IMR-90 (cell line): ENCODE data around the gene ZYG11B. TPM values are rescaled to one million over a fixed set of nuclear protein-coding genes. Genes with fewer than 3 reads are reported as not detected.

Experiments
- ATAC-seq: fragments of 200-7000 bp; cut with Tn5 transposase; 2 replicates; pipeline ENCODE4 v1.9.1; 2020; ENCODE audit warnings: low read depth, mild to moderate bottlenecking, moderate library complexity
- BruUV-seq: library from RNA; stranded (reverse); fragments of 400-500 nt; replicated peaks from 2 replicates; lab custom pipeline; 2021; lab: Mats Ljungman, UMichigan
- CTCF ChIA-PET: fragments of 300-600 bp; formaldehyde crosslinking; extraction: SDS; loops from one replicate; lab custom pipeline; 2021; ENCODE audit warnings: antibody characterized with exemption; lab: Yijun Ruan, JAX
- POLR2A ChIA-PET: fragments of 300-600 bp; sonication (Branson Sonifier 250); formaldehyde crosslinking; loops from one replicate; lab custom pipeline; 2022; ENCODE audit warnings: antibody characterized with exemption; ENCODE audit not compliant: unreplicated experiment; lab: Charles Lee
- DNase-seq: peaks from one replicate; pipeline ENCODE4 v3.0.0; 2013
- H2AFZ ChIP-seq: replicated peaks from 2 replicates; pipeline ENCODE3; 2013; ENCODE audit warnings: low read length, mild to moderate bottlenecking; ENCODE audit not compliant: poor library complexity
- H2AK5ac ChIP-seq: 2 replicates; pipeline ENCODE4 v1.6.1; 2013; ENCODE audit warnings: low read depth, low read length, inconsistent platforms
- H2AK9ac ChIP-seq: replicated peaks from 2 replicates; pipeline ENCODE3; 2013; ENCODE audit warnings: mild to moderate bottlenecking, low read depth, low read length, moderate library complexity; ENCODE audit not compliant: poor library complexity
- H2BK120ac ChIP-seq: 2 replicates; pipeline ENCODE4 v1.6.1; 2013; ENCODE audit warnings: low read depth, low read length, inconsistent platforms
- H2BK15ac ChIP-seq: 3 replicates; pipeline ENCODE4 v1.6.1; 2013; ENCODE audit warnings: low read depth, low read length, inconsistent platforms
- H2BK20ac ChIP-seq: 2 replicates; pipeline ENCODE4 v1.6.1; 2013; ENCODE audit warnings: low read depth, mild to moderate bottlenecking, inconsistent platforms, low read length, moderate library complexity
- H2BK5ac ChIP-seq: 2 replicates; pipeline ENCODE4 v1.6.1; 2013; ENCODE audit warnings: mild to moderate bottlenecking, low read depth, low read length, inconsistent platforms; ENCODE audit not compliant: poor library complexity, severe bottlenecking
- H3K14ac ChIP-seq: replicated peaks from 2 replicates; pipeline ENCODE4 v1.6.1; 2013; ENCODE audit warnings: low read depth, low read length, inconsistent platforms
- H3K18ac ChIP-seq: 2 replicates; pipeline ENCODE4 v1.6.1; 2013; ENCODE audit warnings: low read depth, low read length, control low read depth
- H3K23ac ChIP-seq: 2 replicates; pipeline ENCODE4 v1.6.1; 2013; ENCODE audit warnings: low read depth, low read length, inconsistent platforms
- H3K27ac ChIP-seq: 2 replicates; pipeline ENCODE4 v1.5.1; 2013; ENCODE audit warnings: mild to moderate bottlenecking, control low read depth, low read length; ENCODE audit not compliant: insufficient read depth
- H3K27me3 ChIP-seq: 2 replicates; pipeline ENCODE4 v1.6.1; 2013; ENCODE audit warnings: low read length; ENCODE audit not compliant: control insufficient read depth, insufficient read depth
- H3K36me3 ChIP-seq: 2 replicates; pipeline ENCODE4 v1.6.1; 2013; ENCODE audit warnings: low read length, mixed read lengths; ENCODE audit not compliant: control insufficient read depth, insufficient read depth
- H3K4ac ChIP-seq: 2 replicates; pipeline ENCODE4 v1.6.1; 2013; ENCODE audit warnings: low read depth, low read length, inconsistent platforms
- H3K4me1 ChIP-seq: 2 replicates; pipeline ENCODE4 v1.6.1; 2013; ENCODE audit warnings: low read length, mixed read lengths; ENCODE audit not compliant: control insufficient read depth, insufficient read depth
- H3K4me2 ChIP-seq: 2 replicates; pipeline ENCODE4 v1.6.1; 2013; ENCODE audit warnings: low read depth, mild to moderate bottlenecking, control low read depth, low read length, moderate library complexity
- H3K4me3 ChIP-seq: 2 replicates; pipeline ENCODE4 v1.5.1; 2013; ENCODE audit warnings: low read depth, mild to moderate bottlenecking, control low read depth, low read length, moderate library complexity; ENCODE audit not compliant: insufficient read depth
- H3K56ac ChIP-seq: 2 replicates; pipeline ENCODE4 v1.6.1; 2013; ENCODE audit warnings: low read length, inconsistent platforms; ENCODE audit not compliant: insufficient read depth; ENCODE audit errors: extremely low read depth
- H3K79me1 ChIP-seq, 2 experiments: 2 replicates each; pipeline ENCODE4 v1.6.1; 2013; ENCODE audit warnings: low read length in 2 of 2, inconsistent platforms in 1 of 2, low read depth in 1 of 2
- H3K9ac ChIP-seq: 2 replicates; pipeline ENCODE4 v1.6.1; 2013; ENCODE audit warnings: low read depth, low read length, control low read depth
- H3K9me1 ChIP-seq: 2 replicates; pipeline ENCODE4 v1.6.1; 2013; ENCODE audit warnings: low read length, inconsistent platforms; ENCODE audit not compliant: insufficient read depth
- H3K9me3 ChIP-seq: 2 replicates; pipeline ENCODE4 v1.6.1; 2013; ENCODE audit warnings: low read length; ENCODE audit not compliant: control insufficient read depth, insufficient read depth
- H4K20me1 ChIP-seq: 2 replicates; pipeline ENCODE4 v1.6.1; 2013; ENCODE audit warnings: low read length, inconsistent platforms; ENCODE audit not compliant: insufficient read depth
- H4K5ac ChIP-seq: 2 replicates; pipeline ENCODE4 v1.6.1; 2013; ENCODE audit warnings: mild to moderate bottlenecking, low read depth, low read length, control low read depth
- H4K8ac ChIP-seq, 2 experiments: 2 replicates each; pipeline ENCODE4 v1.6.1; 2013; ENCODE audit warnings: low read depth in 2 of 2, low read length in 2 of 2, control low read depth in 1 of 2, inconsistent platforms in 1 of 2
- H4K91ac ChIP-seq: 2 replicates; pipeline ENCODE4 v1.6.1; 2013; ENCODE audit warnings: low read depth, low read length, inconsistent platforms; ENCODE audit not compliant: insufficient read depth
- BHLHE40 ChIP-seq: fragments of 150-350 bp; IDR thresholded peaks from 2 replicates; pipeline ENCODE4 v1.6.1; 2016; ENCODE audit warnings: mild to moderate bottlenecking, low read depth, low read length
- FOS ChIP-seq: fragments of 150-350 bp; IDR thresholded peaks from 2 replicates; pipeline ENCODE4 v1.6.1; 2016; ENCODE audit warnings: low read depth, low read length
- MAFK ChIP-seq: IDR thresholded peaks from 2 replicates; pipeline ENCODE4 v1.6.1; 2012; ENCODE audit warnings: low read depth, low read length, improper control_type of control experiment
- MAZ ChIP-seq: IDR thresholded peaks from 2 replicates; pipeline ENCODE4 v1.6.1; 2012; ENCODE audit warnings: low read depth, mild to moderate bottlenecking, low read length, improper control_type of control experiment, moderate library complexity, borderline replicate concordance
- MXI1 ChIP-seq: IDR thresholded peaks from 2 replicates; pipeline ENCODE4 v1.6.1; 2012; ENCODE audit warnings: low read depth, mild to moderate bottlenecking, low read length, moderate library complexity, borderline replicate concordance
- NFE2L2 ChIP-seq: fragments of 150-350 bp; IDR thresholded peaks from 2 replicates; pipeline ENCODE4 v1.6.1; 2016; ENCODE audit warnings: low read depth, mild to moderate bottlenecking, low read length
- POLR2A ChIP-seq: IDR thresholded peaks from 2 replicates; pipeline ENCODE4 v1.6.1; 2012; ENCODE audit warnings: mild to moderate bottlenecking, low read depth, low read length
- RAD21 ChIP-seq: IDR thresholded peaks from 2 replicates; pipeline ENCODE4 v1.6.1; 2012; ENCODE audit warnings: low read length, improper control_type of control experiment
- RCOR1 ChIP-seq: IDR thresholded peaks from 2 replicates; pipeline ENCODE4 v1.6.1; 2012; ENCODE audit warnings: mild to moderate bottlenecking, low read length, improper control_type of control experiment; ENCODE audit not compliant: insufficient replicate concordance
- RFX5 ChIP-seq: IDR thresholded peaks from 2 replicates; pipeline ENCODE4 v1.8.0; 2012; ENCODE audit warnings: low read depth, mild to moderate bottlenecking, low read length, moderate library complexity
- SMC3 ChIP-seq: fragments of 150-350 bp; IDR thresholded peaks from 2 replicates; pipeline ENCODE4 v1.6.1; 2016; ENCODE audit warnings: low read depth, mild to moderate bottlenecking, antibody characterized with exemption, low read length, moderate library complexity
- USF2 ChIP-seq: fragments of 150-350 bp; IDR thresholded peaks from 2 replicates; pipeline ENCODE4 v1.6.1; 2017; ENCODE audit warnings: mild to moderate bottlenecking, antibody characterized with exemption, low read length, low read depth
- WGBS, 2 experiments: methylation state at CpG; one replicate each; pipeline versions ENCODE4 v1.1.5 to v1.1.7; 2013; ENCODE audit warnings: missing lambda C conversion rate in 2 of 2; ENCODE audit not compliant: insufficient read length in 1 of 2; ENCODE audit errors: extremely low coverage in 2 of 2; 5-methylcytosine and 5-hydroxymethylcytosine counted together
- dilution Hi-C: fragments of 300-500 bp; cut with HindIII; formaldehyde crosslinking; loops from one replicate; pipeline ENCODE4 v1.14.3; 2018; ENCODE audit warnings: low sequenced_read_pairs; ENCODE audit not compliant: unreplicated experiment
- in situ Hi-C: fragments of 300-500 bp; cut with MboI; formaldehyde crosslinking; loops from 3 replicates; pipeline ENCODE4 v1.14.3; 2019; ENCODE audit warnings: low sequenced_read_pairs, inconsistent platforms, mixed read lengths
- intact Hi-C: fragments of 100-400 bp; cut with micrococcal nuclease; formaldehyde crosslinking; loops from 2 replicates; pipeline ENCODE4 v1.10.0; 2022
- polyA plus RNA-seq, 3 experiments: library from polyadenylated mRNA; depleted of rRNA; stranded (reverse); fragments of >200 nt; gene quantifications; 2 replicates each; pipeline ENCODE4 v1.2.3, GENCODE V29; 2012; ENCODE audit warnings: low replicate concordance in 1 of 3
- total RNA-seq: library from RNA; depleted of rRNA; stranded (reverse); fragments of >200 nt; gene quantifications from 2 replicates; pipeline ENCODE4 v1.2.3, GENCODE V29; 2012

The ZYG11B gene
- total and polyA plus RNA-seq, 2 of the 4 experiments (the other 2 are of a cell fraction), result 8.1 to 55.2 TPM

- no peak overlapping the region for H3K56ac ChIP-seq
- H3K23ac ChIP-seq, result no peak overlapping the region
- no peaks in the 10 kb centered on the region for H3K9me3 ChIP-seq
- no peak overlapping the region for H3K18ac ChIP-seq
- ChIA-PET CTCF (interaction anchor here (1.0 kb wide), 1 partner anchor 37 kb away, joined by 3 read pairs; no protein-coding TSS in a partner anchor), POLR2A (interaction anchor here (0.6 kb wide), 1 partner anchor 41 kb away, joined by 15 read pairs; no protein-coding TSS in a partner anchor)
- no peak overlapping the region for H3K4me3 ChIP-seq
- no peak overlapping the region for H4K8ac ChIP-seq
- H3K4me2 ChIP-seq, result no peak overlapping the region
- no peak overlapping the region for H3K9ac ChIP-seq
- no peak overlapping the region for H3K27ac ChIP-seq
- intact Hi-C loops (no loop called here), in situ Hi-C loops (no loop called here), dilution Hi-C loops (no loop called here)
- H3K27me3 ChIP-seq, result no peaks in the 10 kb centered on the region
- H3K4me1 ChIP-seq, result no peaks in the 10 kb centered on the region; the same call in 1 of the 2 replicates
- TF ChIP-seq POLR2A, result no peak
- TF ChIP-seq MAZ, result no peak
- no peak for TF ChIP-seq MXI1
- TF ChIP-seq USF2, result no peak
- TF ChIP-seq RFX5, result no peak
- TF ChIP-seq SMC3, result no peak
- TF ChIP-seq BHLHE40, result no peak
- TF ChIP-seq FOS, result no peak
- TF ChIP-seq RCOR1, result no peak
- no peak for TF ChIP-seq NFE2L2
- TF ChIP-seq MAFK, result no peak
- no peak for TF ChIP-seq RAD21
- H3K9me1 ChIP-seq, result peaks cover 10% of the 10 kb centered on the region; the same call in 1 of the 2 replicates
- no peak overlapping the region for H2BK20ac ChIP-seq
- H4K5ac ChIP-seq, result no peak overlapping the region
- H3K79me1 ChIP-seq, result peaks cover 13 to 62% of the 10 kb centered on the region in 2 experiments
- ATAC-seq (no peak), DNase-seq (no peak)
- H2BK15ac ChIP-seq, result no peak overlapping the region
- no peak overlapping the region for H2BK120ac ChIP-seq
- no peak overlapping the region for H2AK5ac ChIP-seq
- H3K36me3 ChIP-seq, result no peaks in the 10 kb centered on the region; the same call in 1 of the 2 replicates
- no peak overlapping the region for H3K4ac ChIP-seq
- H3K14ac ChIP-seq, result no peak overlapping the region
- no TSS peak for BruUV-seq
- no peak overlapping the region for H2BK5ac ChIP-seq
- no peak overlapping the region for H2AK9ac ChIP-seq
- no CpG with 5 or more reads among the region's 5 CpGs for WGBS, 2 experiments
- peaks cover 42% of the 10 kb centered on the region for H4K20me1 ChIP-seq
- no peak overlapping the region for H2AFZ ChIP-seq
- no peak overlapping the region for H4K91ac ChIP-seq
Measured at GRCh38 chr1:52738148-52738547, 11.9 kb downstream of the ZYG11B start.
